ENCODE data around the gene LSS. TPM values are rescaled to one million over a fixed set of nuclear protein-coding genes. Genes with fewer than 3 reads are reported as not detected.

LSS gene
- total and polyA plus RNA-seq, 2 experiments from 2014 or later, result 55.0 to 237 TPM

DNA sequence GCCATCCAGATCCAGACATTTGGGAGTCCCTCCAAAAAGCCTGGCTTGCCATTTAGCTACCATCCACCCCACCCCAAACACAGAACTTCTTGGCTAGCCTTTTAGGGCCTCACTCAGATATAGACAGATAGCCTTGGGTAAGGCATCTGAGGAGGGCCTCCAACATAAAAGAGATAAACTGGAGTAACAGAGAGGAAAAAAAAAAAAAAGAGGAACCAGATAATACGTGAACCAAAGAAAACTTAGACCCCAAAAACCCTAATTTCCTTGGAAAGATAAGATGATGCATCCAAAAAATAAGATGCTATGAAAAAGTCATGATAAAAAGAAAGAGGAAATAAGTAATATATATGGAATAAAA lies 19.8 kb upstream of the LSS start (continued):
- TF ChIP-seq ZNF462 (CRISPR knock-in tag; IDR thresholded peaks at IDR 0.05), result no peak
- no peak for TF ChIP-seq POLR2AphosphoS5 (IDR thresholded peaks at IDR 0.05; ENCODE audit: low read depth)
- TF ChIP-seq, protein P1, sequence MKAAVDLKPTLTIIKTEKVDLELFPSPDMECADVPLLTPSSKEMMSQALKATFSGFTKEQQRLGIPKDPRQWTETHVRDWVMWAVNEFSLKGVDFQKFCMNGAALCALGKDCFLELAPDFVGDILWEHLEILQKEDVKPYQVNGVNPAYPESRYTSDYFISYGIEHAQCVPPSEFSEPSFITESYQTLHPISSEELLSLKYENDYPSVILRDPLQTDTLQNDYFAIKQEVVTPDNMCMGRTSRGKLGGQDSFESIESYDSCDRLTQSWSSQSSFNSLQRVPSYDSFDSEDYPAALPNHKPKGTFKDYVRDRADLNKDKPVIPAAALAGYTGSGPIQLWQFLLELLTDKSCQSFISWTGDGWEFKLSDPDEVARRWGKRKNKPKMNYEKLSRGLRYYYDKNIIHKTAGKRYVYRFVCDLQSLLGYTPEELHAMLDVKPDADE (IDR thresholded peaks at IDR 0.05), result no peak
- no peak for TF ChIP-seq CREB1 (CRISPR knock-in tag; IDR thresholded peaks at IDR 0.05; ENCODE audit: low read depth)
- TF ChIP-seq EZH2 (IDR thresholded peaks at IDR 0.05; ENCODE audit: low read depth, unreplicated experiment), result no peak
- TF ChIP-seq EZH2phosphoT487 (IDR thresholded peaks at IDR 0.05; ENCODE audit: unreplicated experiment), result no peak
- TF ChIP-seq ZNF114 (CRISPR knock-in tag; IDR thresholded peaks at IDR 0.05), result no peak
- TF ChIP-seq, protein P2, sequence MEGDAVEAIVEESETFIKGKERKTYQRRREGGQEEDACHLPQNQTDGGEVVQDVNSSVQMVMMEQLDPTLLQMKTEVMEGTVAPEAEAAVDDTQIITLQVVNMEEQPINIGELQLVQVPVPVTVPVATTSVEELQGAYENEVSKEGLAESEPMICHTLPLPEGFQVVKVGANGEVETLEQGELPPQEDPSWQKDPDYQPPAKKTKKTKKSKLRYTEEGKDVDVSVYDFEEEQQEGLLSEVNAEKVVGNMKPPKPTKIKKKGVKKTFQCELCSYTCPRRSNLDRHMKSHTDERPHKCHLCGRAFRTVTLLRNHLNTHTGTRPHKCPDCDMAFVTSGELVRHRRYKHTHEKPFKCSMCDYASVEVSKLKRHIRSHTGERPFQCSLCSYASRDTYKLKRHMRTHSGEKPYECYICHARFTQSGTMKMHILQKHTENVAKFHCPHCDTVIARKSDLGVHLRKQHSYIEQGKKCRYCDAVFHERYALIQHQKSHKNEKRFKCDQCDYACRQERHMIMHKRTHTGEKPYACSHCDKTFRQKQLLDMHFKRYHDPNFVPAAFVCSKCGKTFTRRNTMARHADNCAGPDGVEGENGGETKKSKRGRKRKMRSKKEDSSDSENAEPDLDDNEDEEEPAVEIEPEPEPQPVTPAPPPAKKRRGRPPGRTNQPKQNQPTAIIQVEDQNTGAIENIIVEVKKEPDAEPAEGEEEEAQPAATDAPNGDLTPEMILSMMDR (conservative IDR thresholded peaks at IDR 0.05; ENCODE audit: low read depth in 2 of 2), result no peak
- no peak for TF ChIP-seq JUNB (IDR thresholded peaks at IDR 0.05; ENCODE audit: unreplicated experiment)
- TF ChIP-seq NANOG (IDR thresholded peaks at IDR 0.05; ENCODE audit: borderline replicate concordance), result no peak
